Measurements from ENCODE around the gene CHRNB1.

Gene CHRNB1

GRCh38 chr17:7484067-7484918, 39.4 kb downstream of the CHRNB1 start, which contains the start of gene POLR2A:
Gene POLR2A (plus strand): TSS chr17:7484366.
- peak; percentile 99 for DNase-seq (ENCODE audit: low spot score)

- DNase-seq (ENCODE audit: low spot score), result no peak
These were observed 40.1 kb downstream of the CHRNB1 start for GRCh38 chr17:7484919-7485377.

GRCh38 chr17:7486181-7486580, 41.3 kb downstream of the CHRNB1 start:
- DNase-seq (ENCODE audit: low spot score), result peak; percentile 34

- DNase-seq (ENCODE audit: low spot score), result no peak
These were observed 45.3 kb downstream of the CHRNB1 start for GRCh38 chr17:7490144-7490543.

GRCh38 chr17:7491583-7491982, 46.7 kb downstream of the CHRNB1 start:
- no peak for DNase-seq (ENCODE audit: low spot score)

GRCh38 chr17:7493941-7494340, 49.1 kb downstream of the CHRNB1 start:
- no peak for DNase-seq (ENCODE audit: low spot score)

GRCh38 chr17:7495906-7496434, 51.1 kb downstream of the CHRNB1 start:
- DNase-seq (ENCODE audit: low spot score), result no peak

GRCh38 chr17:7496470-7497183, 51.8 kb downstream of the CHRNB1 start:
- DNase-seq (ENCODE audit: low spot score), result no peak

GRCh38 chr17:7497228-7497627, 52.4 kb downstream of the CHRNB1 start:
- no peak for DNase-seq (ENCODE audit: low spot score)

- no peak for DNase-seq (ENCODE audit: low spot score)
These were observed 52.8 kb downstream of the CHRNB1 start for GRCh38 chr17:7497636-7498035.

- DNase-seq (ENCODE audit: low spot score), result no peak
These were observed 54.3 kb downstream of the CHRNB1 start for GRCh38 chr17:7499161-7499560.

GRCh38 chr17:7501729-7502128, 56.9 kb downstream of the CHRNB1 start:
- no peak for DNase-seq (ENCODE audit: low spot score)

- no peak for DNase-seq (ENCODE audit: low spot score)
These were observed 57.4 kb downstream of the CHRNB1 start for GRCh38 chr17:7502171-7502847.

GRCh38 chr17:7502987-7503386, 58.1 kb downstream of the CHRNB1 start:
- DNase-seq (ENCODE audit: low spot score), result no peak

- no peak for DNase-seq (ENCODE audit: low spot score)
These were observed 58.7 kb downstream of the CHRNB1 start for GRCh38 chr17:7503521-7503920.
